Psoas muscle (tissue), 8 donors: ENCODE data around the gene SPTBN5. TPM values are rescaled to one million over a fixed set of nuclear protein-coding genes. Genes with fewer than 3 reads are reported as not detected.

Experiments
- ATAC-seq, 4 donors: fragments of 200-7000 bp; cut with Tn5 transposase; one replicate each; pipeline ENCODE4 v1.9.1; 2020; ENCODE audit warnings: moderate library complexity in 3 of 4, mild to moderate bottlenecking in 2 of 4
- DNase-seq, 2 donors: peaks; one replicate each; pipeline ENCODE4 v3.0.0-alpha.2; 2020
- H3K27ac ChIP-seq: fragments of 200-600 bp; one replicate; pipeline ENCODE4 v1.8.0; 2022
- H3K27me3 ChIP-seq, 3 donors: fragments of 200-600 bp in 1 of 3; one replicate each; pipeline versions ENCODE4 v1.6.1 to v1.8.0; 2013 to 2022; ENCODE audit warnings: low read length in 2 of 3, mild to moderate bottlenecking in 2 of 3, moderate library complexity in 1 of 3; ENCODE audit not compliant: insufficient read depth in 3 of 3
- H3K36me3 ChIP-seq, 2 donors: fragments of 200-600 bp in 1 of 2; one replicate each; pipeline versions ENCODE4 v1.6.1 to v1.8.0; 2013 to 2022; ENCODE audit warnings: low read depth in 1 of 2, mild to moderate bottlenecking in 1 of 2, moderate library complexity in 1 of 2; ENCODE audit not compliant: insufficient read depth in 1 of 2
- H3K4me1 ChIP-seq: fragments of 200-600 bp; one replicate; pipeline ENCODE4 v1.8.0; 2022
- H3K4me3 ChIP-seq: fragments of 200-600 bp; one replicate; pipeline ENCODE4 v1.8.0; 2022; ENCODE audit warnings: mild to moderate bottlenecking
- H3K9me3 ChIP-seq: fragments of 200-600 bp; one replicate; pipeline ENCODE4 v1.8.0; 2022
- CTCF ChIP-seq: fragments of 200-600 bp; IDR thresholded peaks from one replicate; pipeline ENCODE4 v1.8.0; 2022; ENCODE audit warnings: antibody characterized with exemption
- WGBS, 3 donors: extraction: QIAGEN DNeasy Blood & Tissue Kit; methylation state at CpG; one replicate each; pipeline versions ENCODE4 v1.1.6 to v1.1.7; 2013; 5-methylcytosine and 5-hydroxymethylcytosine counted together
- intact Hi-C, 2 donors: fragments of 100-400 bp; cut with DNase I; formaldehyde crosslinking; loops; one replicate each; pipeline versions ENCODE4 v1.11.0 to v1.14.2; 2022
- polyA plus RNA-seq, 3 donors: library from polyadenylated mRNA; stranded (reverse); fragments of 200-250 nt; gene quantifications; one replicate each; pipeline ENCODE4 v1.2.3, GENCODE V29; 2013
- total RNA-seq, 4 donors: library from RNA; stranded (reverse); fragmentation: NEBNext Ultra II Directional in 2 of 4; extraction: Animal tissue kit (Norgen Biotek cat#: 25700) in 2 of 4; gene quantifications; one replicate each; pipeline versions ENCODE4 v1.2.1 to v1.2.4, GENCODE V29; 2021 to 2023
- donor health status: healthy with polysubstance abuse.
- donor health status: DM: no; HTN: no; CAD: no; lungs with moderate emphysema.
- donor health status: Bipolar disorder and iron deficiency.
- donor health status: healthy.
- donor health status: DM: yes; HTN: yes; CAD: no.
- donor health status: DM: no; HTN: no; CAD: no.
- donor health status: DM: no; HTN: no; CAD: no.
- donor health status: DM: yes; HTN: yes; CAD: no.

Gene SPTBN5
- total and polyA plus RNA-seq, 7 donors, result 0.10 to 0.47 (median 0.22) TPM

DNA sequence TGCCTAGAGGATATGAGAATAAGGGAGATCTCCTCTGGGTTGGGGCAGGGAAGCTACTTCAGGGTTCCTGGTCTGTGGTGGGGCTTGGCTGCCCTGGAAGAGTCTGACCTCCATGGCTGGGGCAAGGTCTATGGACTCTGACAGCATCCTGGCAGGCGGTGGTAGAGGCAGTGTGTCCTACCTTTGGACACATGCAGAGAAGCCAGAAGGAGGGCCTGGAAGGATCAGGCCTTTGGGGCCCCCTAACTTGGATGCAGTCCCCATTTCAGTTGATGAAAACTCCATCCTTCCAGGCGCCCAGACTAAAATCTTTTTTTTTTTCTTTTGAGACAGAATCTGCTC, 10.4 kb downstream of the SPTBN5 start:
- H3K4me1 ChIP-seq, result peaks cover 10% of the 10 kb centered on the region
- H3K36me3 ChIP-seq, result no peaks in the 10 kb centered on the region
- no peaks in the 10 kb centered on the region for H3K9me3 ChIP-seq
- H3K27me3 ChIP-seq, result no peaks in the 10 kb centered on the region
- intact Hi-C loops, result no loop called here
- no peak for TF ChIP-seq CTCF
- 93 to 100% (median 97%) methylated on average over 2 of the region's 2 CpGs for WGBS, 3 donors
- ATAC-seq (no peak), DNase-seq (no peak)
- H3K4me3 ChIP-seq, result no peak overlapping the region
- no peak overlapping the region for H3K27ac ChIP-seq

DNA sequence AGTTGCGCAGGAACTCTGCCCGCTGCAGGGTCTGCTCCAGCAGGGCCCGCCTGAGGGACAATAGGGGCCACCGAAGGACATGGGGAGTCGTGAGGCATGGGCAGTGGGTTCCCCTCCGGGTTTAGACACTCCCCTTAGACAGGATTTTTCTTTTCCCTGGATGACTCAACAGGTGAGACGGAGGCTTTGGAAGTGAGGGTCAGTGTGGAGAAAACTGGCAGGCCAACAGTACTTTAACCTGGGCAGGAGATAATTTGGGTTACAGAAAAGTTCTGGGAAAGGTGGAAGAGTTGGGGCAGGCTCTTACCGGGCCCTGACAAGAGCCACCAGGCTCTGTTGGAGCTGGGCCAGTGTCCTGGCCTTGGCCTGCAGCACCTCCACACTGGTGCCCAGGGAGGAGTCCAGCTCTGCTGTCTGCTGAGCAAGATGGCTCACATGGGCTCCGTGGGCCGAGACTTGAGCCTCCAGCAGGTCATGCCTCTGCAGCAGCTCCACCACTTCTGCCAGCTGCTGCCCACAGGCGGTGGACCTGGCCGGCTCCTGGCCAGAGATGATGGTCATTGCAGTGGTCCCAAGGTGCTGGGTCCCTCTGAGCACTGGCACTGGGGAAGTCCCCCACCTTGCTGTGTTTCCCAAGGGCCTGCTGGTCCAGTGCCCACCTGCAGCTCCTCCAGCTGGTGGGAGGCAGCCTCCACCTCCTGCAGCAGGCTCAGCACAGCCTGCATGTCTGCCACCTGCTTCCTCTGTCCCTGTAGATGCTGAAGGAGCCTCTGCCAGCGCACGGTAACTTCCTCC, 11.0 kb downstream of the SPTBN5 start:
- no peak for TF ChIP-seq CTCF
- no peak for DNase-seq

DNA sequence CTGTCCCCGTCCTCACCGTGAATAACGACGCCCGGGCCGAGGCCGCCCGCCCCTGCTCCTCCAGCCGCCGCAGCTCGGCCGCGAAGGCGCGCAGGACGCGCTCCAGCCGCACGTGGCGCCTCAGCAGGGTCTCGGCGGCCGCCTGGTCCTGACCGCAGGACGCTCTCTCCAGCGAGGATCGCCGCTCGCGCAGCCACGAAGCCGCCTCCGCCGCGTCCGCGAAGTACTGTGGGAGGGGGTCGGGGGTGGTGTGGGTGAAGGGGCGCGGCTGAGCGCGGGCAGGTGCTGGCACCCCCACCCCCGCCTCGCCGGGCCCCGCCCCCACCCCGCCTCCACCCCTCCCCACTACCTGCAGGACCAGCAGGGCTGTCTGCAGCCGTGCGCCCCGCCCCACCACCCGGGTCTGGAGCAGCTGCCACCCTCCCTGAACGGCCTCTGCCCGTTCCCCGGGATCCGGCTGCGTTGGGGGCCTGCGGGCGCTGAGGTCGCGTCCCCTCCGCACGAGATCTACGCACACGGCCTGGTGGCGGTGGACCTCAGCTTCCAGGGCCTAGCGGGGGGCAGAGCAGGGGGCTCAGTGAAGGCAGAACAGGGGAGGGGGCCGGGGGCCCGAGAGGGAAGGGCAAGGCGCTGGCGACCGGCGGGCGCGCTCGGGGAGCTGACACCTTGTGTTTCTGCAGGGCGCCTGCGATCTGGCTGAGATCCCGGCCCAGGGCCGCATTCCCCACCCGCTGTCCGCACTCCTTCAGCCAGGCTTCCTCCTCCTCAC, 11.7 kb downstream of the SPTBN5 start:
- intact Hi-C loops, result no loop called here
- no peak for TF ChIP-seq CTCF
- Histone ChIP-seq H3K4me3 (peak overlapping the region; percentile 52), H3K27ac (no peak overlapping the region), H3K4me1 (peaks cover 15% of the 10 kb centered on the region), H3K36me3 (no peaks in the 10 kb centered on the region), H3K9me3 (no peaks in the 10 kb centered on the region), H3K27me3 (no peaks in the 10 kb centered on the region)
- ATAC-seq, result peak; percentile 37 to 75 (median 52)
- DNase-seq, result no peak
- WGBS, 3 donors, result 13 to 19% (median 17%) methylated on average over 42 to 81 of the region's 81 CpGs

More for the DNA sequence above, 11.0 kb downstream of the SPTBN5 start:
- no peaks in the 10 kb centered on the region for H3K36me3 ChIP-seq
- no peak overlapping the region for H3K27ac ChIP-seq
- no peak for ATAC-seq
- H3K27me3 ChIP-seq, result no peaks in the 10 kb centered on the region
- no peaks in the 10 kb centered on the region for H3K9me3 ChIP-seq
- WGBS, 3 donors, result 68 to 73% (median 68%) methylated on average over 14 of the region's 14 CpGs
- intact Hi-C loops, result no loop called here
- peak overlapping the region; percentile 52 for H3K4me3 ChIP-seq
- peaks cover 14% of the 10 kb centered on the region for H3K4me1 ChIP-seq

DNA sequence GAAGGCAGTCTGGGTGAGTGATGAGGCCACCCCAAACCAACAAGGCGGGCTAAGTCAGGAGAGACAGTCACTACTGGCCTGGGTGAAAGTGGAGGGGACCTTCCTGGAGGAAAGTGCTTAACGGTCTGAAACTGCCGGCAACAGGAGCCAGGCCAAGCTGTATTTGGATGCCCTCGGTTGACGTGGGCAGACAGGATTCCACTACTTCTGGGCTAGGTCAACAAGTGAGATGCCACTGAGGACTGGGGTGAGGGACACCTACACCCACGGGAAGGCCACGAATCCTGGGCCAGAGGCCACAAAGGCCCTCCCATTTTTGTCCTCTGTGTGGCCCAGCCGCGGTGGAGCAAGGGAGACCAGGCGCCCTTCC, 12.3 kb downstream of the SPTBN5 start:
- ATAC-seq, result no peak
- TF ChIP-seq CTCF, result no peak
- WGBS, 3 donors, result 18 to 36% (median 24%) methylated on average over 9 to 10 of the region's 10 CpGs
- no peak for DNase-seq
- Histone ChIP-seq H3K9me3 (no peaks in the 10 kb centered on the region), H3K4me3 (peak overlapping the region; percentile 52), H3K36me3 (no peaks in the 10 kb centered on the region), H3K4me1 (peaks cover 15% of the 10 kb centered on the region), H3K27ac (no peak overlapping the region), H3K27me3 (no peaks in the 10 kb centered on the region)
- intact Hi-C loops, result no loop called here
